H1 (cell line): ENCODE results near the gene VPS54. TPM values are rescaled to one million over a fixed set of nuclear protein-coding genes. Genes with fewer than 3 reads are reported as not detected.

Experiments
- CTCF ChIA-PET: fragments of 300-600 bp; sonication (Branson Sonifier 250); formaldehyde crosslinking; loops from one replicate; lab custom pipeline; 2021; ENCODE audit not compliant: partially characterized antibody; lab: Charles Lee
- POLR2A ChIA-PET: fragments of 300-600 bp; sonication (Branson Sonifier 250); formaldehyde crosslinking; loops from one replicate; lab custom pipeline; 2021; ENCODE audit warnings: inconsistent platforms; ENCODE audit not compliant: partially characterized antibody; lab: Charles Lee
- DNase-seq, 2 experiments: peaks; one replicate each; pipeline versions ENCODE4 v3.0.0 to v3.0.0-alpha.2; 2010 to 2022; ENCODE audit warnings: low spot score in 2 of 2, low read depth in 1 of 2, mixed read lengths in 1 of 2
- FAIRE-seq: peaks from 2 replicates; lab custom pipeline; 2011; peaks lifted over from hg19 to GRCh38; lab: Jason Lieb, UNC
- H2AFZ ChIP-seq: 2 replicates; pipeline ENCODE4 v1.8.1; 2012; ENCODE audit warnings: low read length, inconsistent platforms
- H2AK5ac ChIP-seq: 2 replicates; pipeline ENCODE4 v1.6.1; 2013; ENCODE audit warnings: low read depth, low read length
- H2BK120ac ChIP-seq: replicated peaks from 2 replicates; pipeline ENCODE3; 2013; ENCODE audit warnings: low read depth, low read length, inconsistent platforms
- H2BK12ac ChIP-seq: 2 replicates; pipeline ENCODE4 v1.6.1; 2013; ENCODE audit warnings: low read depth, low read length
- H2BK15ac ChIP-seq: 2 replicates; pipeline ENCODE4 v1.6.1; 2013; ENCODE audit warnings: low read length
- H2BK20ac ChIP-seq: 2 replicates; pipeline ENCODE4 v1.6.1; 2013; ENCODE audit warnings: low read length
- H2BK5ac ChIP-seq: 2 replicates; pipeline ENCODE4 v1.6.1; 2013; ENCODE audit warnings: low read depth, low read length
- H3K14ac ChIP-seq: 2 replicates; pipeline ENCODE4 v1.6.1; 2013; ENCODE audit warnings: inconsistent platforms; ENCODE audit not compliant: insufficient read length
- H3K18ac ChIP-seq: 2 replicates; pipeline ENCODE4 v1.6.1; 2013; ENCODE audit warnings: low read length; ENCODE audit errors: extremely low read depth
- H3K23ac ChIP-seq: 2 replicates; pipeline ENCODE4 v1.6.1; 2013; ENCODE audit warnings: inconsistent platforms; ENCODE audit not compliant: insufficient read length
- H3K23me2 ChIP-seq: 2 replicates; pipeline ENCODE4 v1.6.1; 2013; ENCODE audit warnings: low read depth, low read length
- H3K27ac ChIP-seq: 2 replicates; pipeline ENCODE4 v1.6.1; 2011; ENCODE audit warnings: low read depth, low read length, inconsistent platforms
- H3K27me3 ChIP-seq, 4 experiments: replicated peaks in 1 of 4; 1 replicate in 1 of 4; 2 replicates in 3 of 4; pipeline versions ENCODE4 v1.6.1 to v1.8.1; 2011 to 2013; ENCODE audit warnings: low read length in 3 of 4, mild to moderate bottlenecking in 3 of 4, inconsistent platforms in 2 of 4, mixed read lengths in 2 of 4, moderate library complexity in 1 of 4; ENCODE audit not compliant: control insufficient read depth in 3 of 4, insufficient read depth in 3 of 4; ENCODE audit errors: extremely low read depth in 1 of 4
- H3K36me3 ChIP-seq, 4 experiments: 2 replicates each; pipeline versions ENCODE4 v1.6.1 to v1.8.1; 2011 to 2013; ENCODE audit warnings: mild to moderate bottlenecking in 4 of 4, low read length in 3 of 4, moderate library complexity in 2 of 4, control low read depth in 1 of 4, inconsistent platforms in 1 of 4; ENCODE audit not compliant: insufficient read depth in 4 of 4, control insufficient read depth in 2 of 4
- H3K4ac ChIP-seq: replicated peaks from 2 replicates; pipeline ENCODE3; 2013; ENCODE audit warnings: low read length, low read depth, mixed read lengths, inconsistent platforms; ENCODE audit not compliant: insufficient read length
- H3K4me1 ChIP-seq, 4 experiments: replicated peaks in 1 of 4; 1 replicate in 1 of 4; 2 replicates in 3 of 4; pipeline versions ENCODE4 v1.6.1 to v1.8.1; 2011 to 2013; ENCODE audit warnings: low read length in 3 of 4, inconsistent platforms in 2 of 4, mixed read lengths in 1 of 4; ENCODE audit not compliant: insufficient read depth in 4 of 4, control insufficient read depth in 3 of 4
- H3K4me2 ChIP-seq, 2 experiments: 2 replicates each; pipeline versions ENCODE4 v1.6.1 to v1.8.1; 2011 to 2013; ENCODE audit warnings: low read depth in 2 of 2, low read length in 2 of 2, control low read depth in 1 of 2, inconsistent platforms in 1 of 2, mild to moderate bottlenecking in 1 of 2; ENCODE audit not compliant: insufficient read depth in 1 of 2
- H3K4me3 ChIP-seq, 4 experiments: fragments of 200-600, 300-600 bp in 1 of 4; sonication (generic), shearing (Covaris generic), sonication (Bioruptor Twin) in 1 of 4; 2 replicates each; pipeline versions ENCODE4 v1.5.1 to v1.8.1; 2011 to 2016; ENCODE audit warnings: low read length in 4 of 4, low read depth in 3 of 4, control low read depth in 2 of 4, inconsistent platforms in 2 of 4, mild to moderate bottlenecking in 2 of 4, mixed read lengths in 1 of 4, moderate library complexity in 1 of 4; ENCODE audit not compliant: insufficient read depth in 2 of 4; ENCODE audit errors: extremely low read depth in 1 of 4
- H3K56ac ChIP-seq: replicated peaks from 2 replicates; pipeline ENCODE3; 2013; ENCODE audit warnings: low read depth, mild to moderate bottlenecking, mixed read lengths, low read length, inconsistent platforms; ENCODE audit not compliant: insufficient read length
- H3K79me1 ChIP-seq: 2 replicates; pipeline ENCODE4 v1.6.1; 2013; ENCODE audit warnings: low read depth, low read length, control low read depth
- H3K79me2 ChIP-seq, 2 experiments: 2 replicates each; pipeline versions ENCODE4 v1.6.1 to v1.8.1; 2012 to 2013; ENCODE audit warnings: low read length in 2 of 2, mild to moderate bottlenecking in 2 of 2, inconsistent platforms in 1 of 2; ENCODE audit not compliant: insufficient read depth in 2 of 2, control insufficient read depth in 1 of 2
- H3K9ac ChIP-seq, 4 experiments: replicated peaks in 1 of 4; 1 replicate in 1 of 4; 2 replicates in 3 of 4; pipeline versions ENCODE4 v1.6.1 to v1.8.1; 2011 to 2013; ENCODE audit warnings: low read depth in 3 of 4, low read length in 3 of 4, control low read depth in 2 of 4, mild to moderate bottlenecking in 2 of 4, moderate library complexity in 2 of 4, inconsistent platforms in 1 of 4; ENCODE audit errors: extremely low read depth in 1 of 4
- H3K9me3 ChIP-seq, 2 experiments: 2 replicates each; pipeline versions ENCODE4 v1.6.1 to v1.8.1; 2012 to 2013; ENCODE audit warnings: mild to moderate bottlenecking in 2 of 2, moderate library complexity in 2 of 2, control low read depth in 1 of 2, inconsistent platforms in 1 of 2, low read depth in 1 of 2, low read length in 1 of 2, mixed read lengths in 1 of 2; ENCODE audit not compliant: insufficient read depth in 2 of 2
- H4K20me1 ChIP-seq, 2 experiments: replicated peaks in 1 of 2; 2 replicates each; pipeline versions ENCODE3 to v1.8.1; 2011 to 2013; ENCODE audit warnings: inconsistent platforms in 2 of 2, low read length in 2 of 2, mild to moderate bottlenecking in 1 of 2; ENCODE audit not compliant: insufficient read depth in 2 of 2, control insufficient read depth in 1 of 2
- H4K5ac ChIP-seq: 2 replicates; pipeline ENCODE4 v1.6.1; 2013; ENCODE audit warnings: low read length, low read depth, mixed read lengths, inconsistent platforms; ENCODE audit not compliant: insufficient read length
- H4K8ac ChIP-seq: 2 replicates; pipeline ENCODE4 v1.8.0; 2013; ENCODE audit warnings: mild to moderate bottlenecking, moderate library complexity, low read length, inconsistent platforms; ENCODE audit not compliant: insufficient read depth; ENCODE audit errors: extremely low read depth
- H4K91ac ChIP-seq: replicated peaks from 2 replicates; pipeline ENCODE3; 2013; ENCODE audit warnings: low read length, mixed read lengths, inconsistent platforms; ENCODE audit not compliant: insufficient read length
- CBX8 ChIP-seq: fragments of 300-800, 300-1000 bp; sonication (generic); IDR thresholded peaks from 2 replicates; pipeline ENCODE4 v1.7.1; 2016; ENCODE audit warnings: low read depth, low read length, borderline replicate concordance
- KDM5A ChIP-seq: fragments of 200-600 bp; IDR thresholded peaks from 2 replicates; pipeline ENCODE4 v1.7.1; 2012; ENCODE audit warnings: mild to moderate bottlenecking, low read length, inconsistent platforms, mixed read lengths
- WGBS, 2 experiments: shearing (Covaris generic) in 1 of 2; methylation state at CpG; one replicate each; pipeline versions ENCODE4 v1.1.6 to v1.1.7; 2013 to 2015; ENCODE audit warnings: low lambda C conversion rate in 2 of 2, mixed read lengths in 2 of 2, inconsistent platforms in 1 of 2, low coverage in 1 of 2, missing lambda C conversion rate in 1 of 2; ENCODE audit not compliant: insufficient replicate concordance in 2 of 2, insufficient coverage in 1 of 2, insufficient read length in 1 of 2; ENCODE audit errors: extremely low coverage in 1 of 2, missing lambda C conversion rate in 1 of 2; 5-methylcytosine and 5-hydroxymethylcytosine counted together
- polyA plus RNA-seq, 7 experiments: library from polyadenylated mRNA; depleted of rRNA in 3 of 7; stranded (reverse) in 5 of 7; unstranded in 2 of 7; fragments of >200 nt in 5 of 7; fragments of 200-250 nt in 2 of 7; gene quantifications; 1 replicate in 5 of 7; 2 replicates in 1 of 7; 4 replicates in 1 of 7; pipeline versions ENCODE4 v1.2.1 to v1.2.3, GENCODE V29; 2011 to 2013; ENCODE audit warnings: missing spikeins in 2 of 7, mixed read lengths in 2 of 7
- total RNA-seq: library from RNA; stranded (reverse); fragmentation: NEBNext Ultra II Directional; extraction: Animal tissue kit (Norgen Biotek cat#: 25700); gene quantifications from 2 replicates; pipeline ENCODE4 v1.2.1, GENCODE V29; 2021

Gene VPS54
- total and polyA plus RNA-seq, 2 of the 8 experiments (the other 6 are each of a cell fraction or from before 2014, with no cell fraction given) = 3.6 to 13.2 TPM

DNA sequence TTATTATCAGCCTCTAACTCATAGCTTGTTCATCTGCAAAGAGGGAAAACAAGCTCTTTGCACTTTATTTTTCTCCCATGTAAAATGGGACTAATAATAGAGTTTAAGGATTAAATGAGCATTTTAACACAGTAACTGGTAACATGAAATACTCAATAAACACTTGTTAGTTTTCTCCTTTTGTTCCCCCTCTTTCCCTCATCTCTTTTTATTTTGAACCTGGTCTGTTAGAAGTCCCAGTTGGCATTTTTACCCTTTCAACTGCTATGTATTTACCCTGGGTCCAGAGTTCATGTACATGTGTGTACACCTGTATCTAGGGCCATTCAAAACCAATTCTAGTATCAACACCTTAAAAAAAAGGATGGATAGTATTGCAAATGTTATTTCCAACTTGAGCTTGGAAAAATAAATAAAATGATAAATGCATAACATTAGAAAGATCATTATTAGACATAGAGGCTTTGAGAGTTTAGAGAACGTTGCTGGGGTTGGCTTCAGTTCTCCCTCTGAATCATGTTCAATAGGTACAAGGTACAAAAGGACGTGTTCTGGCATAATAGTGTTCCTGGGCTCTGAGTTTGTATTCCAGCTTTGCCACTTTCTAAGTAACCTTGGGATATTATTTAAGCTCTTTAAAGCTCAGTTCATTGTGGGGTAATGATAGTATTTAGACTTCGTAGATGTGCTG is 5.2 kb upstream of the VPS54 start:
- H3K23me2 ChIP-seq = no peaks in the 10 kb centered on the region; the same call in 1 of the 2 replicates
- DNase-seq (no peak), FAIRE-seq (peak; percentile 50)
- no peak overlapping the region for H2BK12ac ChIP-seq
- H3K4me1 ChIP-seq = peaks cover 0 to 10% (median 10%) of the 10 kb centered on the region in 4 experiments; a peak in 6 of 7 replicates
- no peak overlapping the region for H3K9ac ChIP-seq
- H4K8ac ChIP-seq = no peak overlapping the region
- no peak overlapping the region for H3K14ac ChIP-seq
- no peak overlapping the region for H4K5ac ChIP-seq
- H3K18ac ChIP-seq = no peak overlapping the region
- no peak overlapping the region for H2BK120ac ChIP-seq
- H3K27ac ChIP-seq = no peak overlapping the region
- no peak overlapping the region for H3K4me3 ChIP-seq
- H3K9me3 ChIP-seq = no peaks in the 10 kb centered on the region
- no peak overlapping the region for H3K56ac ChIP-seq
- H3K23ac ChIP-seq = no peak overlapping the region
- H3K79me1 ChIP-seq = no peaks in the 10 kb centered on the region
- H2BK5ac ChIP-seq = no peak overlapping the region
- no peaks in the 10 kb centered on the region for H3K79me2 ChIP-seq
- TF ChIP-seq CBX8 (no peak), KDM5A (no peak)
- H2AK5ac ChIP-seq = no peak overlapping the region
- no peak overlapping the region for H2BK20ac ChIP-seq
- no peak overlapping the region for H3K4ac ChIP-seq
- H2BK15ac ChIP-seq = no peak overlapping the region
- POLR2A ChIA-PET = interaction anchor here (0.8 to 1.1 kb wide), 3 partner anchors 22 to 227 kb away, joined by 3 read pairs; no protein-coding TSS in a partner anchor
- no peaks in the 10 kb centered on the region for H4K20me1 ChIP-seq
- no peak overlapping the region for H2AFZ ChIP-seq
- WGBS, 2 experiments = 89% methylated on average over 3 of the region's 3 CpGs; no CpG with 5 or more reads in 1 of the 2 experiments
- no peak overlapping the region for H3K4me2 ChIP-seq
- no peak overlapping the region for H4K91ac ChIP-seq
- no peaks in the 10 kb centered on the region for H3K27me3 ChIP-seq
- CTCF ChIA-PET = interaction anchor here (0.6 to 1.4 kb wide), 6 partner anchors 21 to 306 kb away, joined by 3 to 4 read pairs (median 3); no protein-coding TSS in a partner anchor
- H3K36me3 ChIP-seq = no peaks in the 10 kb centered on the region
